WTC11 (cell line): ENCODE measurements around the gene IPO11. TPM values are rescaled to one million over a fixed set of nuclear protein-coding genes. Genes with fewer than 3 reads are reported as not detected.
"Not testable (repeated sequence)": the region's sequence is repeated elsewhere in the genome, so short reads cannot be mapped to it uniquely, and the experiment has no call there.

Experiments used
- ATAC-seq: fragments of 200-7000 bp; cut with Tn5 transposase; 2 replicates; pipeline ENCODE4 v1.10.0; 2021; ENCODE audit warnings: mild to moderate bottlenecking, moderate library complexity
- CTCF ChIA-PET: fragments of 300-600 bp; sonication (Branson Sonifier 250); formaldehyde crosslinking; loops from one replicate; lab custom pipeline; 2021; ENCODE audit warnings: antibody characterized with exemption; lab: Charles Lee
- POLR2A ChIA-PET: fragments of 350-600 bp; sonication (Branson Sonifier 250); formaldehyde crosslinking; loops from one replicate; lab custom pipeline; 2021; ENCODE audit warnings: antibody characterized with exemption; lab: Charles Lee
- DNase-seq: peaks from one replicate; pipeline ENCODE4 v3.0.0; 2021; ENCODE audit warnings: low spot score
- H3K27ac Mint-ChIP-seq: 2 replicates; pipeline ENCODE4 v1.8.0; 2021; ENCODE audit warnings: mixed read lengths
- H3K27me3 Mint-ChIP-seq: 2 replicates; pipeline ENCODE4 v1.8.0; 2021; ENCODE audit warnings: low read depth, mild to moderate bottlenecking, moderate library complexity, mixed read lengths
- H3K36me3 Mint-ChIP-seq: 2 replicates; pipeline ENCODE4 v1.8.0; 2021; ENCODE audit warnings: mixed read lengths
- H3K4me1 Mint-ChIP-seq: 2 replicates; pipeline ENCODE4 v1.8.0; 2022; ENCODE audit warnings: mixed read lengths
- H3K4me3 Mint-ChIP-seq: 2 replicates; pipeline ENCODE4 v1.8.0; 2021; ENCODE audit warnings: mild to moderate bottlenecking, moderate library complexity, mixed read lengths
- H3K9me3 Mint-ChIP-seq: 2 replicates; pipeline ENCODE4 v1.8.0; 2021; ENCODE audit warnings: mixed read lengths
- CREB1 ChIP-seq: sonication (generic); formaldehyde crosslinking; IDR thresholded peaks from 2 replicates; pipeline ENCODE4 v1.8.0; 2023; ENCODE audit warnings: mild to moderate bottlenecking, missing genetic modification reagents
- ETV6 ChIP-seq: sonication (generic); formaldehyde crosslinking; IDR thresholded peaks from 2 replicates; pipeline ENCODE4 v1.8.1; 2022; ENCODE audit warnings: mild to moderate bottlenecking, missing genetic modification reagents
- FOXP1 ChIP-seq: sonication (generic); formaldehyde crosslinking; IDR thresholded peaks from 2 replicates; pipeline ENCODE4 v1.8.0; 2022; ENCODE audit warnings: missing genetic modification reagents, mild to moderate bottlenecking, moderate library complexity, borderline replicate concordance
- GRHL2 ChIP-seq: fragments of 250-450 bp; sonication (Bioruptor Pico); IDR thresholded peaks from 2 replicates; pipeline ENCODE4 v1.8.0; 2022; ENCODE audit warnings: mild to moderate bottlenecking, moderate library complexity; ENCODE audit not compliant: insufficient replicate concordance, severe bottlenecking
- NFATC4 ChIP-seq: fragments of 250-450 bp; sonication (Bioruptor Pico); IDR thresholded peaks from 2 replicates; pipeline ENCODE4 v1.9.0; 2021; ENCODE audit warnings: mild to moderate bottlenecking
- NR1H2 ChIP-seq: sonication (generic); formaldehyde crosslinking; IDR thresholded peaks from 2 replicates; pipeline ENCODE4 v1.9.0; 2021; ENCODE audit warnings: mild to moderate bottlenecking, moderate library complexity, missing genetic modification reagents
- SMAD3 ChIP-seq: sonication (generic); formaldehyde crosslinking; IDR thresholded peaks from 2 replicates; pipeline ENCODE4 v1.8.0; 2022; ENCODE audit warnings: missing genetic modification reagents, mild to moderate bottlenecking, borderline replicate concordance
- SP1 ChIP-seq: sonication (generic); formaldehyde crosslinking; conservative IDR thresholded peaks from 2 replicates; pipeline ENCODE4 v1.8.1; 2022; ENCODE audit warnings: missing genetic modification reagents
- TEAD4 ChIP-seq: sonication (generic); formaldehyde crosslinking; IDR thresholded peaks from 2 replicates; pipeline ENCODE4 v1.8.0; 2022; ENCODE audit warnings: mild to moderate bottlenecking, missing genetic modification reagents
- ZNF423 ChIP-seq: fragments of 250-450 bp; sonication (Bioruptor Pico); IDR thresholded peaks from 2 replicates; pipeline ENCODE4 v2.1.2; 2022; ENCODE audit warnings: mild to moderate bottlenecking, moderate library complexity
- total RNA-seq: library from RNA; stranded (reverse); gene quantifications from 3 replicates; pipeline ENCODE4 v1.2.3, GENCODE V29; 2021
- TF ChIP-seq, protein P1 (sequence below): sonication (generic); formaldehyde crosslinking; IDR thresholded peaks from 2 replicates; pipeline ENCODE4 v1.8.0; 2023; ENCODE audit warnings: missing genetic modification reagents, mild to moderate bottlenecking, borderline replicate concordance
- TF ChIP-seq, protein P2 (sequence below): fragments of 250-450 bp; sonication (Bioruptor Pico); IDR thresholded peaks from 2 replicates; pipeline ENCODE4 v1.8.0; 2021; ENCODE audit warnings: mild to moderate bottlenecking
- TF ChIP-seq, protein P3 (sequence below): sonication (generic); formaldehyde crosslinking; IDR thresholded peaks from 2 replicates; pipeline ENCODE4 v1.8.0; 2023; ENCODE audit warnings: missing genetic modification reagents
- TF ChIP-seq, protein P4 (sequence below): sonication (generic); formaldehyde crosslinking; IDR thresholded peaks from 2 replicates; pipeline ENCODE4 v1.8.1; 2022; ENCODE audit warnings: low read depth, missing genetic modification reagents, borderline replicate concordance
- TF ChIP-seq, protein P5 (sequence below): fragments of 250-450 bp; sonication (Bioruptor Pico); conservative IDR thresholded peaks from 2 replicates; pipeline ENCODE4 v1.9.0; 2021; ENCODE audit warnings: mild to moderate bottlenecking
- TF ChIP-seq, protein P6 (sequence below): sonication (generic); formaldehyde crosslinking; IDR thresholded peaks from 2 replicates; pipeline ENCODE4 v1.8.1; 2023; ENCODE audit warnings: mild to moderate bottlenecking, missing genetic modification reagents, moderate library complexity
- TF ChIP-seq, protein P7 (sequence below): fragments of 250-450 bp; sonication (Bioruptor Pico); IDR thresholded peaks from 2 replicates; pipeline ENCODE4 v1.9.0; 2021; ENCODE audit warnings: mild to moderate bottlenecking, borderline replicate concordance

Gene IPO11
- total RNA-seq, 1 experiment from 2014 or later: 61.9 TPM

DNA sequence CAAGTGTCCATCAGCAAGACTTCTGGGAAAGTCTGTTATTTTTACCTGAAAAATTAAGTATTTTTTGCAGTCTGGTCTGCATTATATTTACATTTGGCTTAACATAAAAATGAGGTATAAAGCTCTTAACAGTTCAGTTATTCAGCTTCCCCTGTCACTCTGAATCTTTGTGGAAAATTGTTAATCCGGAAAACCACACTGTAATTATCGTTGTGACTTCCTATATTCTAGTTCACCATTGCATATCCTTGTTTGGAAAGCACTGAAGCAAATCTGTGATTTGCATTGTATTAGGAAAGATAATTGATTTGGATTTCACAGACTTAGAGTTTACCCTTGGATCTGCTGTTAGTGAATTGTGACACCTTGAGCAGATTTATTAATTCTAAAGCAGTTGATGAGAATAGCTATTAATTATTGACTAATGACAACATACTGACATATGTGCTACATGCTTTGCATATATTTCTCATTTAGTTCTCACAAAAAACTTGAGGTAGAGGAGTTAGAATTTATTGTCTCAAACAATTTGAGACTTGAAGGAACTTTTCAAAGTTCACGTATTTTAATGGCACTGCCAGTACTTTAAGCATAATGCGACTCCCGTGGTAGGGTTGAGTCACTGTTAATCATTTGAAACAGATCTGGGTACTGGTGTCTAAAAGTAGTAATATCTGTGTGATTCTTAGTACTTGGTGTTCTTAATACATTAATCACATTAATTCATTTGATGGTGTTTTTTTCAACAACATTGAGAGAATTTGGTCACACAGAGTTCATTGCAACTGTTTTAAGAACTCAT is 94.3 kb downstream of the IPO11 start:
- peaks cover 6% of the 10 kb centered on the region for H3K4me1 Mint-ChIP-seq
- POLR2A ChIA-PET: no interaction called here

DNA sequence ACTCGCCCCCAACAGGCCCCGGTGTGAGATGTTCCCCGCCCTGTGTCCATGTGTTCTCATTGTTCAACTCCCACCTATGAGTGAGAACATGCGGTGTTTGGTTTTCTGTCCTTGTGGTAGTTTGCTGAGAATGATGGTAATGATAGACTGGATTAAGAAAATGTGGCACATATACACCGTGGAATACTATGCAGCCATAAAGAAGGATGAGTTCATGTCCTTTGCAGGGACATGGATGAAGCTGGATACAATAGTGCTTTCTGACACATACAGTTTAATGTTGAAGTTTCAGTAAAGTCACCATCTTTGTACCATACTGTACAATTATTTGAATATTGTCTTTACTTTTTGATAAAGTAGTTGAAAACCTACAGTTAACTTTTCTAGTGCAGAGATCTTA is 96.2 kb downstream of the IPO11 start:
- H3K36me3 Mint-ChIP-seq: peaks cover 26% of the 10 kb centered on the region
- H3K4me1 Mint-ChIP-seq, POLR2A ChIA-PET, H3K9me3 Mint-ChIP-seq, H3K4me3 Mint-ChIP-seq, H3K27me3 Mint-ChIP-seq, CTCF ChIA-PET, DNase-seq, H3K27ac Mint-ChIP-seq, ATAC-seq: not testable (repeated sequence)

More for the DNA sequence above, 94.3 kb downstream of the IPO11 start:
- no peaks in the 10 kb centered on the region for H3K27me3 Mint-ChIP-seq
- peaks cover 4% of the 10 kb centered on the region for H3K9me3 Mint-ChIP-seq
- ATAC-seq: no peak
- H3K36me3 Mint-ChIP-seq: peaks cover 26% of the 10 kb centered on the region
- DNase-seq: no peak
- no peak overlapping the region for H3K4me3 Mint-ChIP-seq
- no peak for TF ChIP-seq SMAD3 (CRISPR knock-in tag)
- no peak for TF ChIP-seq SP1 (CRISPR knock-in tag)
- TF ChIP-seq NR1H2 (CRISPR knock-in tag): no peak
- TF ChIP-seq, protein P1, sequence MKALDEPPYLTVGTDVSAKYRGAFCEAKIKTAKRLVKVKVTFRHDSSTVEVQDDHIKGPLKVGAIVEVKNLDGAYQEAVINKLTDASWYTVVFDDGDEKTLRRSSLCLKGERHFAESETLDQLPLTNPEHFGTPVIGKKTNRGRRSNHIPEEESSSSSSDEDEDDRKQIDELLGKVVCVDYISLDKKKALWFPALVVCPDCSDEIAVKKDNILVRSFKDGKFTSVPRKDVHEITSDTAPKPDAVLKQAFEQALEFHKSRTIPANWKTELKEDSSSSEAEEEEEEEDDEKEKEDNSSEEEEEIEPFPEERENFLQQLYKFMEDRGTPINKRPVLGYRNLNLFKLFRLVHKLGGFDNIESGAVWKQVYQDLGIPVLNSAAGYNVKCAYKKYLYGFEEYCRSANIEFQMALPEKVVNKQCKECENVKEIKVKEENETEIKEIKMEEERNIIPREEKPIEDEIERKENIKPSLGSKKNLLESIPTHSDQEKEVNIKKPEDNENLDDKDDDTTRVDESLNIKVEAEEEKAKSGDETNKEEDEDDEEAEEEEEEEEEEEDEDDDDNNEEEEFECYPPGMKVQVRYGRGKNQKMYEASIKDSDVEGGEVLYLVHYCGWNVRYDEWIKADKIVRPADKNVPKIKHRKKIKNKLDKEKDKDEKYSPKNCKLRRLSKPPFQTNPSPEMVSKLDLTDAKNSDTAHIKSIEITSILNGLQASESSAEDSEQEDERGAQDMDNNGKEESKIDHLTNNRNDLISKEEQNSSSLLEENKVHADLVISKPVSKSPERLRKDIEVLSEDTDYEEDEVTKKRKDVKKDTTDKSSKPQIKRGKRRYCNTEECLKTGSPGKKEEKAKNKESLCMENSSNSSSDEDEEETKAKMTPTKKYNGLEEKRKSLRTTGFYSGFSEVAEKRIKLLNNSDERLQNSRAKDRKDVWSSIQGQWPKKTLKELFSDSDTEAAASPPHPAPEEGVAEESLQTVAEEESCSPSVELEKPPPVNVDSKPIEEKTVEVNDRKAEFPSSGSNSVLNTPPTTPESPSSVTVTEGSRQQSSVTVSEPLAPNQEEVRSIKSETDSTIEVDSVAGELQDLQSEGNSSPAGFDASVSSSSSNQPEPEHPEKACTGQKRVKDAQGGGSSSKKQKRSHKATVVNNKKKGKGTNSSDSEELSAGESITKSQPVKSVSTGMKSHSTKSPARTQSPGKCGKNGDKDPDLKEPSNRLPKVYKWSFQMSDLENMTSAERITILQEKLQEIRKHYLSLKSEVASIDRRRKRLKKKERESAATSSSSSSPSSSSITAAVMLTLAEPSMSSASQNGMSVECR (CRISPR knock-in tag): no peak
- TF ChIP-seq FOXP1 (CRISPR knock-in tag): no peak
- TF ChIP-seq, protein P2, sequence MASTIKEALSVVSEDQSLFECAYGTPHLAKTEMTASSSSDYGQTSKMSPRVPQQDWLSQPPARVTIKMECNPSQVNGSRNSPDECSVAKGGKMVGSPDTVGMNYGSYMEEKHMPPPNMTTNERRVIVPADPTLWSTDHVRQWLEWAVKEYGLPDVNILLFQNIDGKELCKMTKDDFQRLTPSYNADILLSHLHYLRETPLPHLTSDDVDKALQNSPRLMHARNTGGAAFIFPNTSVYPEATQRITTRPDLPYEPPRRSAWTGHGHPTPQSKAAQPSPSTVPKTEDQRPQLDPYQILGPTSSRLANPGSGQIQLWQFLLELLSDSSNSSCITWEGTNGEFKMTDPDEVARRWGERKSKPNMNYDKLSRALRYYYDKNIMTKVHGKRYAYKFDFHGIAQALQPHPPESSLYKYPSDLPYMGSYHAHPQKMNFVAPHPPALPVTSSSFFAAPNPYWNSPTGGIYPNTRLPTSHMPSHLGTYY (CRISPR knock-in tag): no peak
- TF ChIP-seq, protein P3, sequence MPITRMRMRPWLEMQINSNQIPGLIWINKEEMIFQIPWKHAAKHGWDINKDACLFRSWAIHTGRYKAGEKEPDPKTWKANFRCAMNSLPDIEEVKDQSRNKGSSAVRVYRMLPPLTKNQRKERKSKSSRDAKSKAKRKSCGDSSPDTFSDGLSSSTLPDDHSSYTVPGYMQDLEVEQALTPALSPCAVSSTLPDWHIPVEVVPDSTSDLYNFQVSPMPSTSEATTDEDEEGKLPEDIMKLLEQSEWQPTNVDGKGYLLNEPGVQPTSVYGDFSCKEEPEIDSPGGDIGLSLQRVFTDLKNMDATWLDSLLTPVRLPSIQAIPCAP (CRISPR knock-in tag): no peak
- no peak for TF ChIP-seq CREB1 (CRISPR knock-in tag)
- no peak for TF ChIP-seq TEAD4 (CRISPR knock-in tag)
- no peak for TF ChIP-seq NFATC4
- TF ChIP-seq, protein P4, sequence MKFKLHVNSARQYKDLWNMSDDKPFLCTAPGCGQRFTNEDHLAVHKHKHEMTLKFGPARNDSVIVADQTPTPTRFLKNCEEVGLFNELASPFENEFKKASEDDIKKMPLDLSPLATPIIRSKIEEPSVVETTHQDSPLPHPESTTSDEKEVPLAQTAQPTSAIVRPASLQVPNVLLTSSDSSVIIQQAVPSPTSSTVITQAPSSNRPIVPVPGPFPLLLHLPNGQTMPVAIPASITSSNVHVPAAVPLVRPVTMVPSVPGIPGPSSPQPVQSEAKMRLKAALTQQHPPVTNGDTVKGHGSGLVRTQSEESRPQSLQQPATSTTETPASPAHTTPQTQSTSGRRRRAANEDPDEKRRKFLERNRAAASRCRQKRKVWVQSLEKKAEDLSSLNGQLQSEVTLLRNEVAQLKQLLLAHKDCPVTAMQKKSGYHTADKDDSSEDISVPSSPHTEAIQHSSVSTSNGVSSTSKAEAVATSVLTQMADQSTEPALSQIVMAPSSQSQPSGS (CRISPR knock-in tag): no peak
- no peak for TF ChIP-seq ETV6 (CRISPR knock-in tag)
- TF ChIP-seq, protein P5, sequence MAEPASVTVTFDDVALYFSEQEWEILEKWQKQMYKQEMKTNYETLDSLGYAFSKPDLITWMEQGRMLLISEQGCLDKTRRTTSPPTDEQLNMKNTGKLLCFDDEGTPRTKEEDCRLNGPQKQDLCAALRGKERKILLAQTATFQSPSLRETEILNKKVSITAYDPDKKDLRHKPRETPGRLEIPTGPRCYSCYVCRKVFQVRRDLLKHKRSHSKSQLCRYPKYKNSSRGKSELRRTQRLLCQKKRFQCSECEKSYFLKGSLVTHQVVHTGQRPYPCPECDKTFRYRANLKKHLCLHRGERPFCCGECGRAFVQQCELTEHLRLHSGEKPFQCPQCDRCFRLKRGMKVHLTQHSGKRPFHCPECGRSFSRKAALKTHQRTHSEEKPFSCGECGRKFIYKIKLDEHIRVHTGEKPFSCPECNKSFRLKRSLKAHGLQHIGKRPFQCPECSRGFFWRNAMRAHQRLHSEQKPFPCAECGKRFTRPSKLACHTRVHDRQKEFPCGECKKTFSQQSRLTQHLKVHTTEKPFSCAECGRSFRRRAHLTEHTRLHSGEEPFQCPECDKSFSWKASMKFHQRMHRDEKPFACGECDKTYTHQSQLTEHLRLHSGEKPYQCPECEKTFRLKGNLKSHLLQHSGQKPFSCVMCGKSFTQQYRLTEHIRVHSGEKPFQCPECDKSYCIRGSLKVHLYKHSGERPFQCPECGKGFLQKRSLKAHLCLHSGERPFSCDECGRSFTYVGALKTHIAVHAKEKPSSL (CRISPR knock-in tag): no peak
- TF ChIP-seq, protein P6, sequence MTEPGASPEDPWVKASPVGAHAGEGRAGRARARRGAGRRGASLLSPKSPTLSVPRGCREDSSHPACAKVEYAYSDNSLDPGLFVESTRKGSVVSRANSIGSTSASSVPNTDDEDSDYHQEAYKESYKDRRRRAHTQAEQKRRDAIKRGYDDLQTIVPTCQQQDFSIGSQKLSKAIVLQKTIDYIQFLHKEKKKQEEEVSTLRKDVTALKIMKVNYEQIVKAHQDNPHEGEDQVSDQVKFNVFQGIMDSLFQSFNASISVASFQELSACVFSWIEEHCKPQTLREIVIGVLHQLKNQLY (CRISPR knock-in tag): no peak
- TF ChIP-seq GRHL2 (CRISPR knock-in tag): no peak
- TF ChIP-seq, protein P7, sequence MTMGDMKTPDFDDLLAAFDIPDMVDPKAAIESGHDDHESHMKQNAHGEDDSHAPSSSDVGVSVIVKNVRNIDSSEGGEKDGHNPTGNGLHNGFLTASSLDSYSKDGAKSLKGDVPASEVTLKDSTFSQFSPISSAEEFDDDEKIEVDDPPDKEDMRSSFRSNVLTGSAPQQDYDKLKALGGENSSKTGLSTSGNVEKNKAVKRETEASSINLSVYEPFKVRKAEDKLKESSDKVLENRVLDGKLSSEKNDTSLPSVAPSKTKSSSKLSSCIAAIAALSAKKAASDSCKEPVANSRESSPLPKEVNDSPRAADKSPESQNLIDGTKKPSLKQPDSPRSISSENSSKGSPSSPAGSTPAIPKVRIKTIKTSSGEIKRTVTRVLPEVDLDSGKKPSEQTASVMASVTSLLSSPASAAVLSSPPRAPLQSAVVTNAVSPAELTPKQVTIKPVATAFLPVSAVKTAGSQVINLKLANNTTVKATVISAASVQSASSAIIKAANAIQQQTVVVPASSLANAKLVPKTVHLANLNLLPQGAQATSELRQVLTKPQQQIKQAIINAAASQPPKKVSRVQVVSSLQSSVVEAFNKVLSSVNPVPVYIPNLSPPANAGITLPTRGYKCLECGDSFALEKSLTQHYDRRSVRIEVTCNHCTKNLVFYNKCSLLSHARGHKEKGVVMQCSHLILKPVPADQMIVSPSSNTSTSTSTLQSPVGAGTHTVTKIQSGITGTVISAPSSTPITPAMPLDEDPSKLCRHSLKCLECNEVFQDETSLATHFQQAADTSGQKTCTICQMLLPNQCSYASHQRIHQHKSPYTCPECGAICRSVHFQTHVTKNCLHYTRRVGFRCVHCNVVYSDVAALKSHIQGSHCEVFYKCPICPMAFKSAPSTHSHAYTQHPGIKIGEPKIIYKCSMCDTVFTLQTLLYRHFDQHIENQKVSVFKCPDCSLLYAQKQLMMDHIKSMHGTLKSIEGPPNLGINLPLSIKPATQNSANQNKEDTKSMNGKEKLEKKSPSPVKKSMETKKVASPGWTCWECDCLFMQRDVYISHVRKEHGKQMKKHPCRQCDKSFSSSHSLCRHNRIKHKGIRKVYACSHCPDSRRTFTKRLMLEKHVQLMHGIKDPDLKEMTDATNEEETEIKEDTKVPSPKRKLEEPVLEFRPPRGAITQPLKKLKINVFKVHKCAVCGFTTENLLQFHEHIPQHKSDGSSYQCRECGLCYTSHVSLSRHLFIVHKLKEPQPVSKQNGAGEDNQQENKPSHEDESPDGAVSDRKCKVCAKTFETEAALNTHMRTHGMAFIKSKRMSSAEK (CRISPR knock-in tag): no peak
- no peak for TF ChIP-seq ZNF423 (CRISPR knock-in tag)
- no peak overlapping the region for H3K27ac Mint-ChIP-seq
- CTCF ChIA-PET: no interaction called here
